HG03378 (cell line): ENCODE results near the gene VSIG10L2.

ENCODE experiments used
- ATAC-seq: cut with Tn5 transposase; IDR thresholded peaks from one replicate; pipeline ENCODE4 v1.9.1; 2021; ENCODE audit warnings: mild to moderate bottlenecking, moderate library complexity; ENCODE audit not compliant: unreplicated experiment

Gene VSIG10L2

DNA sequence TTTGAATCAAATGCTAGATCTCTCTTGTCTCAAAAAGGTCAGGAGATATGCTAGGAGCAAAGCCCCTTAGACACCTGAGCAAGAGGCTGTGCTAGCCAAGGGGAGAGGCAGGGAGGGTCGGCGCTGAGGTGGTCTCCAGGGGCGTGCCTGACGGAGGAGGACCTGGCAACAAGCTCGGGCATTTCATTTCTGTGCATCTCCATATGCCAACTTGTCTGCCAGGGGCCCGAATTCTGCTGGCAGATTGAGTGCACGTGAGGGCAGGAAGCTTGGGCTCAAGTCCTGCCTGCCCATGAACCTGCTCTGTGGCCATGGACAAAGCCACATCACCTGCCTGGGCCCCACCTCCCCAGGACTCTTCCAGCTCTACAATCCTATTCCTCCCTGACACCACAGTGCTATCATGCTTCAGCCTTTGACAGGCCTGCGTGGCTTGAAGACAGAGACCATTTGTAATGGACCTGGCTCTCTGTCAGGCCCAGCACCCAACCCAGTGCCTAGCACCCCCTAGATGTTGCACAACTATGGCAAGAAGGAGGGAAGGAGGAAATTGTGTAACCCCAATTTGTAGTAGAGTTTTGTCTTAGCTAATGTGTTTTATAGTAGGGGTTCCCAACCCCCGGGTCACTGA lies 16.3 kb upstream of the VSIG10L2 start:
- ATAC-seq = no peak

- no peak for ATAC-seq
Observed at GRCh38 chr11:125930076-125930450, 15.8 kb upstream of the VSIG10L2 start.

DNA sequence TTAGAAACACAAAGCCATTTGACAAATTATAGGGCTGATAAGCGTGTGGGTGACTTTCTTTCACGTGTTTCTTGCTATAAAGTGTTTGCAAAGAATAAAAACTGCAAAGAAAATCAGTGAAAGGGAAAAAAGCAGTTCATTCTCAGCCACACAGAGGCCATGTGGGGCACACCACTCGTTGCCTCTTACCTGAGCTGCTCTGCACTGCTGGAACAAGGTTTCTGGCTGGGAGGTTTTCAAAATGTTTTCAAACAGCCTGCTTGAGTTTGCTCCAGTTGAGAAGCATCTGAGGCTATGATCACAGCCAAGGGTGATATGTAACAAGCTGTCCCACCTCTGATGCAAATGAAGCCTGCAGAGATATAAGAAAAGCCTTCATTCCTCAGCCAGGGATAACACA lies 14.7 kb upstream of the VSIG10L2 start:
- ATAC-seq = no peak

- ATAC-seq = no peak
Observed at GRCh38 chr11:125931668-125932067, 14.2 kb upstream of the VSIG10L2 start.

DNA sequence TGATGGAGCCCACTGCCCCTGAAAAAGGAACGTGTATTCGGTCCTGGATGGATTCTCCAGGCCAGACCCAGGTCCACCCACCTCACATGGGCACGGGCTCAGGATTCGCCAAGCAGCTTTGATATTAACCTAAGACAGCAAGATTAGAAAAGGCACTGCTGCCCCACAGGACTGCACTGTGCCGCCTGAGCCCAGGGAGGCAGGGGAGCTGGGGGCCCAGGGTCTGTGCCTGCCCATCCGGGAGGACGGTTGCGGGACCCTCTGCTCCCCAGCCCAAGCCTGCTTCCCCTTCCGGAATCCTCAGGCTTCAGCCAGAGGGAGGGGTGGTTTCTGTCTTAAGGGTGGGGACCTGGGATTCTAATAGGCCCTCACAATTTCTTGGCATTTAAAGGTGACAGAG lies 13.5 kb upstream of the VSIG10L2 start:
- ATAC-seq = no peak

DNA sequence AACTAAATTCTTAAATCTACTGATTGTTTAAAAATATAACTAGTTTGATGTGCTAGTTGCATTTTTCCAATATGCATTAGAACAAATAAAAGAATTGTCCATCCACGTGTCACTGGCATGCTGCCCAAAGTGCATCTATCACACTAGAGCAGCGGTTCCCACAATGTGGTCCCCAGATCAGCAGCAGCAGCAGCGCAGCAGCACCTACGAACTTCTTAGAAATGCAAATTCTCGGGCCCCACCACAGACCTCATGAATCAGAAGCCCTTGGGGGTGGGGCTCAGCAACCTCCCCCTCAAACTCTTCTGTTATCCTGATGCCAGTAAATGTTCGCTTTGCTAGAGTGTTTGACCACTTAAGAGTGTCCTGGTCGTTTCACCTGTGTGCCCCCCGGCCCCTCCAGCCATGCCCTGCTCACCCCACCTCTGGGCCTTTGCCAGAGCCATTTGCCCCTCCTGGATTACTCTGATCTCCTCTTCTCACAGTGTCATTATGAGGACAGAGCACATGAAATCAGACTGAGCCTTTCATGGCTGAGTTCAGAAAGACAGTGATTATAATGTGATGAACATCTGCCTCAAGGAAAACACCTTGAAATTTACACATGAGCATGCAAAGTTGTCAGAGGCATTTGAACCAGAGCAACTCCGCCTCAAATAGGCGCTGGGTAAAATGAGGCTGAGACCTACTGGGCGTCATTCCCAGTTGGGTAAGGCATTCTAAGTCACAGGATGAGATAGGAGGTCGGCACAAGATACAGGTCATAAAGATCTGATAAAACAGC lies 12.6 kb upstream of the VSIG10L2 start:
- no peak for ATAC-seq

DNA sequence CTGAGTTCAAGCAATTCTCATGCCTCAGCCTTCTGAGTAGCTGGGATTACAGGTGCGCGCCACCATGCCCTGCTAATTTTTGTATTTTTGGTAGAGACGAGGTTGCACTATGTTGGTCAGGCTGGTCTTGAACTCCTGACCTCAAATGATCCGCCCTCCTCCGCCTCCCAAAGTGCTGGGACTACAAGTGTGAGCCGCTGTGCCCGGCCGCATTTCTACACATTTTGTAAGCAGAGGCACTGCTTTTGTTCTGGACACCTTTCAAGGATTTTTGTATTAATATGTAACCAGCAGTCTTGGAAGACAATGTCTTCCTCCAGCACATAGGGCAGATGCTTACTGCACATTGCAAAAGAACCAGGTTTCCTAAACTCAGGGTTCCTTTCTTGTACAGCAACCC lies 11.4 kb upstream of the VSIG10L2 start:
- no peak for ATAC-seq

DNA sequence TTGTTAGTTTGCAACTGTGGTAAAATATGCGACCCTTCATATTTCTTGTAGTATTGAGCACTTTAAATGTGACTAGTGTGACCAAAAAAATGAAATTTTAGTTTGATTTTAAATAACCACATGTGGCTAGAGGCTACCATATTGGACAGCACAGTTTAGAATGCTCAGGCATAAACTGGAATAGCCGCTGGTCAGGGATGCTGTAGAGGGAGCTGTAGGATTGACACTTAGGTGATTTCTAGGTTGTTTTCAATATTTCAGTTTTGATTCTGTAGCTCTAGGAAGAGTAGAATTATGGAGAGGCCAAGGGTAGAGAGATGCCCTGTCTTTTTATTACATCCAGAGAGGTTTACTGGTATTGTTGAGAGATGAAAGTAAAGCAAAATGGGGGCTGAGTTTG lies 10.8 kb upstream of the VSIG10L2 start:
- no peak for ATAC-seq

DNA sequence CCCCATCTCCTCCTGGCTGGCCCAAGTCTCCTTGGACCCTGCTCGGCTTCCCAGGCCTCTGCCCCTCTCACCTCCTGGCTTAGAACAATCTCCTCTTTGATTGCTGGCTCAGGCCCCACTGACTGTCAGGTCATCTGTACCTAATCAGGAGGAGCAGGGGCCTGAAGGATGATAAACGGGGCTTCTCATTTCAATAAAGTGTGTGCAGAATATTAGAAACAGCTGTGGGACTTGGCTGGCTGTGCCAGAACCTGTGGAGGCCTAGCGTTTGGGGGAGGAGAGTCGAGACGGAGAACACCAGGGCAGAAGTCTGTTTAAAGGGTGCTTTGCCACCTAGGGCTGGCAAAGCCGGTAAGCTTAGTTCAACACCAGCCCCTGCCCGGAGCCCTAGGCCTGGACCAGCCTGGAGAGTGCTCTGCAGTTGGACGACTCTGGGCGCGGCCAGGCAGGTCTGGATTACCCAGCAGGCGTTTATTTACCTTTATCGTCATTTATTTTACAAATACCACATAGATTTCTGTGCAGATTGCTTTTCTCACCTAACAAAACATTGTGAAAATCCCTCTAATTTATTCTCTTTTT lies 10.1 kb upstream of the VSIG10L2 start:
- ATAC-seq = no peak

DNA sequence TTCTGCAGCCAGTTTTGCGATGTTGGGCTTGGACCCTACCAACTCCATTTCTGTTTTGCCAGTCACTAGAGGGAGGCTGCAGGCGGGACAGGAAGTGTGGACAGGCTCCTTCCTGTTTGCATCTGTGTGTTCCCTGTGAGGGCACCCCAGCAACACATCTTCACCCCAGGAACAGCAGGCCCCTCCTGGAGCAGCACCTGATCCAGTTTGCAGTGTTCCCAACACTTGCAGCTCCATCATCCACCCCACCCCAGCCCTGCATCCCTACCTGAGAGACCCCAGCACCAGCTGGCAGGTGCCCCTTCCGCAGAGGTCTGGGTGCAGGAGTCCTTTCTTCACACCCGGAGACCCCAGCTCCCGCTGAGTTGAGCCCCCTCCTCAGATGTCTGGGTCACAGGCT lies 7.4 kb upstream of the VSIG10L2 start:
- no peak for ATAC-seq

- no peak for ATAC-seq
Observed at GRCh38 chr11:125939081-125939521, 6.7 kb upstream of the VSIG10L2 start.

- no peak for ATAC-seq
Observed at GRCh38 chr11:125940145-125940544, 5.7 kb upstream of the VSIG10L2 start.

DNA sequence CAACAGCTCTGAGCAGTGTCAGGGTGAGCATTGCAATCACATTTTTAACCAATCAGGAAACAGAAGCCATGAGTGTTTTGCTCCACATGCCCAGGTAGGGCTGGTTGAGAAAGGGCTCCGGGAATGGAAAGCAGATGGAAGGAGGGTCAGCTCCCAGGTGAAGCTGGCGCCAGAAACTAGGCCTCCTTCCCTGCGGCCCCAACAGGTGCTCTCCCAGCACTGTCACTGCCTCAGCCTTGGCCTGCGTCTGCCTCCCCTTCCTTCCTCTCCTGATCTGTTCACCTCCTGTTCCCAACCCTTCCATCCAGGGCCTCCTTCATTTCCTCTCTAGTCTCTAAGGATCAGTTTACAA lies 4.6 kb upstream of the VSIG10L2 start:
- no peak for ATAC-seq

DNA sequence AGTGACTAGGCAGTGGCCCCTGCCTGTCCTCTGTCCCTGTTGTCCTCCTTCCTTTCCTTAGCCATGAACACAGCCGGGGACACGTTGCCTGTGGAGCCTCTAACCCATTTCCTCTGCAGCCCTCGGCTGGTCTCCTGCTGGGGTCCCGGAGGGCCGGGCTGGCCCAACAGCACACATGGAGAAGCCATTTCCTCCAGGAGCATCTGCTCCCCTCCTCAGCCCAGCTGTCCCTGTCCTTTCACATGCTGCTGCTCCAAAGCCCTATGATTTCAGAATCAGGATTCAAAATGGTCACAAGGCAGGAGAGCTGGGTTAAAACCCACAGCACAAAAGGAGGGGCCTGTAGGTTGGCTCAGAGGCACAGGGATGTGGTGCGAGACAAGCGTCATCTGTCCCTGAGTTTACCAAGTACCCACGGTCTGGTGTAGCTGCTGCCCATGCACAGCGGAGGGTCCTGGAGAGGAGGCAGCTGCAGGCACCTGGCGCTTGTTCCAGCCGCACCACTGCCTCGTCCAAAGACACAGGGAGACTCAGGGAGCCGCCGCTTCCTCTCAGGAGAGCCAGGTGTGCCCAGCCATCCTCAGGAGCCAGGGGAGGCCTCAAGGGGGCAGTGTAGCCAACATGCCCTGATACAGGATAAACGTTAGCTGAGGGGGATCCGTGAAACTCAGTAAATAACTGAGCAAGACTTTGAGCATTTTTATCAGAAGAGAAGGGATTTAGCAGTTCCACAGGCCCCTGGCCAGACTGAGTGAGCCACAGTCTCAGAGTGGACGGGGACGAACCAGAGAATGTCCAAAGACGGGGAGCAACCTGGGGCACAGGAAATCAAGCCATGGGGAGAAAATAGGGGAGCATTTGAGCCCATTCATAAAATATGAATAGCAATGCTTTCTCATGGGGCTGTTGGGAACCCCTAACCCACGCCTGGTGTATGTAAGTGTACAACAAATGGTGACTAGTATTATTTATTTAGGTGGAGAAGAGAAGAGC lies 3.9 kb upstream of the VSIG10L2 start:
- ATAC-seq = no peak

- ATAC-seq = no peak
Observed at GRCh38 chr11:125942771-125943428, 2.9 kb upstream of the VSIG10L2 start.

- ATAC-seq = no peak
Observed at GRCh38 chr11:125943661-125944349, 2.0 kb upstream of the VSIG10L2 start.

GRCh38 chr11:125944350-125945010 lies 1.4 kb upstream of the VSIG10L2 start:
- no peak for ATAC-seq

DNA sequence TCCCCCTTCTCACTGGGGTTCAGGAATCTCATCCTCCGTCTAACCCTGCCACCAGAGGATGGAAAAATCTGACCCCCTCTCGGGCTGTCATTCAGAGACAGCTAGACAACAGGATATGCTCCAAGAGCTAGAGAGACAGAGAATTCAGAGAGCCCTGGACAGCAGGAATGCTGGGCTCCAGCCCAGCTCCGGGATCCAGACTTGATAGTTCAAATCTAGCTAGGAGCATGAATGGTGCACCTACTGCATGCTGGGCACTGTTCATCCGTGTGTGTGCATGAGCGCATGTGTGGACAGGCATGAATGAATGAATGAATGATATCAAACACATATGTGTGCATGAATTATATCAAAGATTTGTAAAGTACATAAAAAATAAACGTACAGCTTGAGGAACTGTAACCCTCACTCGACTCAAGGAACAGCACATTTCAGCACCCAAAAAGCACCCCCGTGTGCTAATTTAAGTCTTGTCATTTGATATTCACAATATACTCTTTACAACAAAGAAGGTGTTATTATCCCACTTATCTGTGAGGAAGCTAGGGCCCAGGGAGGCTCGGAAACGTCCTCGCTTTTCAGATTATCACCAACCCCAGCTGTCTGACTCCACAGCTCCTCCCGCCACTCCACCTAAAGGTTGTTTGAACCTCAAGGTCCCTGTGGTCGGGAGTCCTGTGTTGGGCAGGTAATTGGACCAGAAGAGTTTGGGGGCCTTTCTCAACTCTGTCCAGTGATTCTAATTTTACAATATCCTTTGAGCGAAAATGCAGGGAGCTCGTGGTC lies 640 bp upstream of the VSIG10L2 start:
- no peak for ATAC-seq
